GM19238 (cell line): Measurements from ENCODE around the gene DRC7.

Experiments
- DNase-seq: peaks from one replicate; pipeline ENCODE4 v3.0.0; 2011; ENCODE audit warnings: low spot score; ENCODE audit not compliant: insufficient read length

Gene DRC7

DNA sequence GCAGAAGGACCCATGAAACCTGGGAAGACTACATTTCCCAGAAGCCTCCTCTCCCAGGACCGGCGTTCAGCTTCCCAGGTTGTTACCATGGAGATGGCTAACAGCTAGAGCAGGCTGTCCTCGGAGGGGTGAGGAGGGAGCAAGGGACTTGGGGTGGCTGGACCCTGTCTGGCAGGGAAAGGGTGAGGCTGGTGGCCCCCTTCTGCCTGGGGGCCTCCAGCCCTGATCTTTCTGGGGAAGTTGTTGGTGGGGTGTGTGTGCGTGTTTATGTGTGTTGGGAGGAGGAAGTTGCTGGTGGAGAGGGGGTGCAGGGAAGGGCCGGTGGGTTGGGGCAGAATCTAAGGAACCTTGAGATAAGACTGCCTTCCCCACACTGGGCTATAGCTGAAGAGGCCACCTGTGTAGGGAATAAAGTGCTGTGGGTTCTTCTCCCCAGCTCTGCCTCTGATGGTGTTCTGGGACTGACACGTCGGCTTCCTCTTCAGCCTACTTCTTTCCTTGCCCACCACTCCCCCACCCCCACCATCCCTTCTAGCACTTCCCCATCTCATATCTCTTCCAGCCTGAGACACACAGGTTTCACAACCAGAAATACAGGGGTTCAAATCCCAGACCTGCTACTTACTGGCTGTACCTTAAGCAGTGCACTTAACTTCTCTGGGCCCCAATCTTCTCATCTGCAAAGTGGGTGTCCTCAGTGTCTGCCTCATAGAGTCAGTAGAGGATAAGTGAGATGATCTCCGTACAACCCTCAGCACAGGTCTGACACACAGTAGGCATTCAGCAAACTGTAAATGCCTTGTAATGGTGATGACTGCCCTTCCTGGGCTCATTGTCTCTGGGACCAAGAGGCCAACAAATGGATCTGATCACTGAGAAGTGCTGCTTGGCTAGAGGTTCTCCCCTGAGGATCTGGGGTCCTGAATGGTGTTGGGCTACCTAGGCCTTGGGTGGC is at the start of gene DRC7:
Gene DRC7 (plus strand): TSS at position 82 of the 955 bp plus-strand sequence. CDS start 3,144 bp downstream, outside the sequence.
- peak; percentile 55 for DNase-seq

- DNase-seq, result no peak
These were observed 49.4 kb upstream of the DRC7 start for GRCh38 chr16:57645169-57645568.

DNA sequence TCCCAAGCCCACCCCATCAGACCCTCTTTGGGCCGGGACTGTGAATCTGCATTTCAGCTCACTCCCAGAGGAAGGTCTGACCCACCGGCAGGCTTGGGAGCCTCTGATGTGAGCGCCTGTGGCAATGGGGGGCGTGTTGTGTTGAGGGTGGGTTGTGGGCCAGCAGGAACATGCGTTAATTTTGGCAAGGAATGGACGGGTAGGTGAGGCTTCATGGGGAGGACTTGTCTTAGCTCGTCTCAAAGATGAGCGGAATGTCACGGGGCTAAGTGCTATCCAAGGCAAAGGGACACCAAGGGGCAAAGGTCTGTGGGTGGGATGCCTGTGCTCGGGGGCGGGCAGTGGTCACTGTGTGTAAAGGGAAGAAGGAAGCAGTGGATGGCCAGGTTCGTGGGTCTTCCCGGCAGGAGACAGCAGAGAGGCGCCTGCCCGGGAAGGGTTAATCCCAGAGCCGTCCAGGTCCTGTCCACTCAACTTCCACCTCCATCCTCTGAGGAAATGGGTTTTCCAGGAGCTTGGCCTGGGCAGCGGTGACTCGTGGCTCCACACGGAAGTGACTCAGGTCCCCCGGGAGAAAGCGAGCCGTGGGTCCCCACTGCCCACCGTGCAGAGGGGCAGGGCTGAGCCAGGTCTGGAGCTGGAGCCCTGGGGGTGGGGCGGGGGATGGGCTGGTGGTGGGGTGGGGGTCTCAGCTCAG is 48.8 kb upstream of the DRC7 start:
- DNase-seq, result no peak

DNA sequence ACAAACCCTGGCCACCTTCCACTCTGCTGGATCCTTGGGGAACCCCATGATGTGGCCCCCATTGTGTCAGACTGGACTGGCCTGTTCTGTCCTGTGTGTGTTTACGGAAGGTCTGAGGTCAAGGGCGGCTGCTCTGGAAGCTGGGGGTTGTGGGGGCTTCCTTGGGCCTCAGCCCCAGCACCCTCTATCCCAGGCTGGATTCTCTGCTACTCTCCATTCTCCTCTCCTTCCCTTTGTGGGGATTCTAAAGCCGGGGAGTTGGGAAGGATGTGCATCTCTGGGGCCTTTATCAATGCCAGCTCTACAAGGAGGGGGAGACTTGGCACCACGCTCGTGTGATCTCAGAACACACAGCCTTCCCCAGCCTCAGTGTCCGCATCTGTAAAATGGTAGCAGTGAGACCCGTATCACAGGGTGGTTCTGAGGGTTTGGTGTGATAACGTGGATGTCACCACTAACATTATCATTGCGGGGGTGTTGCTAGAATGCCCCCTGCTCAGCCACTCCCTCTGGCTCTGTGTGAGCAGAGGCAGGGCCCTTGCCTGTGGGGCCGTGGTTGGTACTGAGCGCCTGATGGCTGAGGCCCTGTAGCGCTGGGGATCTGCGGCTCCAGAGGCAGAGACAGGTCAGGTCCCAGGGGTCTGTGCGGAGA is 48.1 kb upstream of the DRC7 start:
- no peak for DNase-seq

GRCh38 chr16:57647136-57647875 is 47.3 kb upstream of the DRC7 start:
- DNase-seq, result no peak

DNA sequence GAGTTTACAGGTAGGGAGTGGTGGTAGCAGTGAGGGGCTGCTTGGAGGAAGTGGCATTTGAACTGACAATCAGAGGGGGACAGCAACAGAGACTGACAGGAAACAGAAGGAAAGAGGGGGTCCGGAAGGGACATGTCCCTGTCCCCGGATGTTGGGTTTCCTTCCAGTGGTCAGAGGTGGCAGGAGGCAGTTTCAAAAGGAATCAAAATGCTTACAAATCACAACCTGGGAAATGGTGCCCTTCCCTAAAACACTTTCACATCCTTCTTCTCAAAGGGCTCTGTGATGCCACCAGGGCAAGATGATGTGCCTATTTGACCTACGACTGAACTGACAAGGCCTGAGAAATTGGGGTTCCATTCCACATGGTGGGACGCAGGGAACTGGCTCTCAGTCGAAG is 46.5 kb upstream of the DRC7 start:
- no peak for DNase-seq

DNA sequence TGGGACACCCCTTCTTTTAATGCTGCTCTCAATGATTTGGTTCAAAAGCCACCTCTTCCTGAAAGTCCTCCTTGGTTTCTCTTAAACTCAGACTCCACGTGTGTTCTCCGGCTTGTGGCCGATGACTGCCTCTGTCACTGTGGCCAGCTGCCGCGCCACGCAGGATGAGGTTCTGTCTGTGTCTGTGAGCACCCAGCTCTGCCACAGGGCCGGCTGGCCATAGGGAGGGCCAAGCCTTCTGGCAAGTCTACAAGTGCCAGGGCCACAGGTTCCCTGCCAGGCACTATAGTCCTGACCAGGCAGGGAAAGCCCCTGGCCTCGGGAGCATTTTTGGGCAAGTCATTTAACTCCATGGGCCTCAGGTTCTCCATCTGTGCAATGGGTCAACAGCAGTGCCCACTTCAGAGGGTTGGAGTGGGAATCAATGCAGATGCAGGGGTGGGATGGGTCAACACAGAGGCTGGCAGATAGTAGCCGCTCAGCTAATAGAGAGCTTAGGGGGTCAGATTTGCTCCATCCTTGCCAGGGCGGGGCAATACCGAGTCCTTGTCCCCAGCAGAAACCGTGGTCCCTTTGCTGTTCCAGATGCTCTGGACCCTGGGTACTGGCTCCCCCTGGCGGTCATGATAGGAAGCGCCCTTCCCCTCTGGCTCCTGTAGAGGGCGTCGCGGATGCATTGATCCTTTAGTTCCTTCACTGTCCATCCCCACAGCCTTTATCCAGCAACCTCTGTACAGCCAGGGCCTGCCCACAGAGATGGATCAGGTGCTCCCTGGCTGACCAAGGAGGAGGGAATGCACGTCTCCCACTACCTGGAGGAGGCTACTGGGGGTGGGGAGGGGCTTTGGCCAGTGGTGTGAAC is 45.8 kb upstream of the DRC7 start:
- DNase-seq, result peak; percentile 94

GRCh38 chr16:57649443-57649751 is 45.2 kb upstream of the DRC7 start:
- no peak for DNase-seq

- no peak for DNase-seq
These were observed 44.8 kb upstream of the DRC7 start for GRCh38 chr16:57649846-57650245.

- DNase-seq, result no peak
These were observed 43.0 kb upstream of the DRC7 start for GRCh38 chr16:57651344-57652333.

GRCh38 chr16:57652695-57653471 is 41.7 kb upstream of the DRC7 start:
- DNase-seq, result no peak

- DNase-seq, result no peak
These were observed 40.7 kb upstream of the DRC7 start for GRCh38 chr16:57653936-57654335.

- no peak for DNase-seq
These were observed 38.2 kb upstream of the DRC7 start for GRCh38 chr16:57656342-57656955.

- DNase-seq, result no peak
These were observed 37.4 kb upstream of the DRC7 start for GRCh38 chr16:57657228-57657627.

DNA sequence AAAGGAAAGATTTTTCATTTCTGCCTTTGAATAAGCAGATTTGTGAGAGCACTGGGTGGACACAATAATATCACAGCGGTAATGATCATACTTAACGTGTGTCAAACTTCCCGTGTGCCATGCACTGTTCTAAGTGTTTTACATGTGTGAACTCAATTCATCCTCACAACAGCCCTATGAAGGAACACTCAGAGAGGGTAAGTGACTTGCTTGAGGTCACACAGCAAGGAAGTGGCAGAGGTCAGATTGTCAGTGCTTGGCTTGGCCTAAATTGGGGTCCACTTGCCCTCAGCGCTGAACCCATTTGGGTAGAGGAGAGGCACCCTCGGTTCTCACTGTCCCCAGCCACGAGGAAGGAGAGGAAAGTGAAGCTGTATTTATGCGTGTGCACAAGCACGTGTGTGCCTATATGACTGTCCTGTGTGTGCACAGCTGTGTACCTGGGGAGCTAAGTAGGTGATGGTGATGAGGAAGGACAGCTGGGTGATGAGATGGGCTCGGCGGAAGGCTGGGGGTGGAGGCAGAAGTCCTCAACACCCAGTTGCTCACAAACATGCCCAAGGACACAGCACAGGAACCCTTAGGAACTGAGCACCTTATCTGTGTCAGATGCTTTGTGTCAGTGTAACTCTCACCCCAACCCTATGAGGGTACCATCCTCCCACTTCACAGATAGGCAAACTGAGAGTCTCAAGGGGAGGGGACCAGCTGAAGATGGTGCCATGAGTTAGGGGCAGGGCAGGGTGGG is 36.3 kb upstream of the DRC7 start:
- no peak for DNase-seq

DNA sequence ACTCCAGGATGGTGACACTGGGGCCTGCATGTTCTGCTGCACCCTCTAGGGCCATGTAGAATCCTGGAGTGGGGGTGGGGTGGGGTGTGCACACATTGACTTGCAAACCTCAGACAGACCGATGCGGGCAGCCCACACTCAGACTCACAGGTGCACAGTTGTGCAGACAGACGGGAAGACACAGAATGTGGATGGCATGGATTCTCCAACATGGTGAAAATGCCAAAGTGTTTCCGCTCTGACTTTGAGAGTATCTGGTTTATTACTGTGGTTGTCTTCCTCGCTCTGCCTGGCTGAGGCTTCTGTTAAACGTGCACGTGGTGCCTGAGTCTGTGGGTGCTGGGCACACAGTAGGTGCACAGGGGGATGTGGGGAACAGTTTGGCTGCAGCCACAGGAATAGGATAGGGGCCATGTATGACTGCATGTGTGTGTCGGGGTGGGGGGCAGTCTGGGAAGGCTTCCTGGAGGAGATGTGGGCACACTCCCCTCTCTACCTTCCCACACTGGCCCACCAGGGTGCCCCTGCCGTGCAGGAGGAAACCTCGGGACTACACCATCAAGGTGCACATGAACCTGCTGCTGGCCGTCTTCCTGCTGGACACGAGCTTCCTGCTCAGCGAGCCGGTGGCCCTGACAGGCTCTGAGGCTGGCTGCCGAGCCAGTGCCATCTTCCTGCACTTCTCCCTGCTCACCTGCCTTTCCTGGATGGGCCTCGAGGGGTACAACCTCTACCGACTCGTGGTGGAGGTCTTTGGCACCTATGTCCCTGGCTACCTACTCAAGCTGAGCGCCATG is 35.5 kb upstream of the DRC7 start:
- DNase-seq, result no peak
